HG03139 (cell line): ENCODE data around the gene RAI2.

ENCODE experiments used
- ATAC-seq: cut with Tn5 transposase; IDR thresholded peaks from one replicate; pipeline ENCODE4 v1.9.1; 2021; ENCODE audit not compliant: unreplicated experiment

The RAI2 gene

GRCh38 chrX:17829566-17829965, 31.5 kb downstream of the RAI2 start:
- no peak for ATAC-seq

- no peak for ATAC-seq
Measured at GRCh38 chrX:17828171-17828570, 32.9 kb downstream of the RAI2 start.

GRCh38 chrX:17826609-17827496, 34.2 kb downstream of the RAI2 start:
- ATAC-seq = no peak

- ATAC-seq = no peak
Measured at GRCh38 chrX:17824980-17825379, 36.1 kb downstream of the RAI2 start.

- no peak for ATAC-seq
Measured at GRCh38 chrX:17822351-17822750, 38.7 kb downstream of the RAI2 start.

- ATAC-seq = no peak
Measured at GRCh38 chrX:17820100-17820499, 41.0 kb downstream of the RAI2 start.

- ATAC-seq = no peak
Measured at GRCh38 chrX:17818726-17819125, 42.4 kb downstream of the RAI2 start.

- ATAC-seq = no peak
Measured at GRCh38 chrX:17817251-17817650, 43.8 kb downstream of the RAI2 start.

- ATAC-seq = no peak
Measured at GRCh38 chrX:17814557-17814956, 46.5 kb downstream of the RAI2 start.

GRCh38 chrX:17814059-17814458, 47.0 kb downstream of the RAI2 start:
- no peak for ATAC-seq

- no peak for ATAC-seq
Measured at GRCh38 chrX:17813277-17813676, 47.8 kb downstream of the RAI2 start.

- no peak for ATAC-seq
Measured at GRCh38 chrX:17812763-17813162, 48.3 kb downstream of the RAI2 start.

- no peak for ATAC-seq
Measured at GRCh38 chrX:17809984-17810383, 51.1 kb downstream of the RAI2 start.

- no peak for ATAC-seq
Measured at GRCh38 chrX:17809273-17809672, 51.8 kb downstream of the RAI2 start.

GRCh38 chrX:17805120-17805519, 56.0 kb downstream of the RAI2 start:
- no peak for ATAC-seq

- no peak for ATAC-seq
Measured at GRCh38 chrX:17803449-17803848, 57.6 kb downstream of the RAI2 start.

- ATAC-seq = no peak
Measured at GRCh38 chrX:17802756-17803155, 58.3 kb downstream of the RAI2 start.

GRCh38 chrX:17801431-17801830, 59.7 kb downstream of the RAI2 start:
- ATAC-seq = no peak

- no peak for ATAC-seq
Measured at GRCh38 chrX:17798921-17799320, 62.2 kb downstream of the RAI2 start.

GRCh38 chrX:17792826-17793225, 68.3 kb downstream of the RAI2 start:
- no peak for ATAC-seq

GRCh38 chrX:17788956-17789562, 72.0 kb downstream of the RAI2 start:
- ATAC-seq = no peak

- no peak for ATAC-seq
Measured at GRCh38 chrX:17788439-17788838, 72.7 kb downstream of the RAI2 start.

GRCh38 chrX:17787557-17787956, 73.5 kb downstream of the RAI2 start:
- ATAC-seq = no peak
